HG02610 (cell line): ENCODE results near the gene P2RY4.
"Not testable (repeated sequence)": the region's sequence is repeated elsewhere in the genome, so short reads cannot be mapped to it uniquely, and the experiment has no call there.

Experiments
- ATAC-seq: cut with Tn5 transposase; IDR thresholded peaks from one replicate; pipeline ENCODE4 v1.9.1; 2021; ENCODE audit warnings: mild to moderate bottlenecking, moderate library complexity; ENCODE audit not compliant: unreplicated experiment

Gene P2RY4

GRCh38 chrX:70244881-70245280 lies 15.1 kb downstream of the P2RY4 start:
- ATAC-seq: no peak

- not testable (repeated sequence) for ATAC-seq
These were observed 16.4 kb downstream of the P2RY4 start for GRCh38 chrX:70243601-70244000.

- no peak for ATAC-seq
These were observed 18.5 kb downstream of the P2RY4 start for GRCh38 chrX:70241501-70241900.

GRCh38 chrX:70240751-70241150 lies 19.3 kb downstream of the P2RY4 start:
- no peak for ATAC-seq

- no peak for ATAC-seq
These were observed 25.6 kb downstream of the P2RY4 start, which contains the start of gene AWAT1 for GRCh38 chrX:70234355-70234754. Gene AWAT1, plus strand, starts transcription at chrX:70234655. Its CDS starts 41 bp downstream, at chrX:70234696.

- no peak for ATAC-seq
These were observed 28.3 kb downstream of the P2RY4 start for GRCh38 chrX:70231666-70232065.

- ATAC-seq: no peak
These were observed 33.3 kb downstream of the P2RY4 start for GRCh38 chrX:70226687-70227086.

- ATAC-seq: no peak
These were observed 34.0 kb downstream of the P2RY4 start for GRCh38 chrX:70226048-70226447.

GRCh38 chrX:70219938-70220764 lies 39.9 kb downstream of the P2RY4 start:
- no peak for ATAC-seq

GRCh38 chrX:70209570-70209969 lies 50.4 kb downstream of the P2RY4 start:
- not testable (repeated sequence) for ATAC-seq

- ATAC-seq: no peak
These were observed 51.5 kb downstream of the P2RY4 start for GRCh38 chrX:70208479-70208878.
